HepG2 (cell line): ENCODE measurements around the gene EFL1.
"Not testable (repeated sequence)": the region's sequence is repeated elsewhere in the genome, so short reads cannot be mapped to it uniquely, and the experiment has no call there.

Experiments used
- ARID3A ChIP-seq: IDR thresholded peaks from 2 replicates; pipeline ENCODE4 v1.6.1; 2012; ENCODE audit warnings: low read depth, low read length, improper control_type of control experiment
- BORCS8-MEF2B ChIP-seq: sonication (generic); formaldehyde crosslinking; IDR thresholded peaks from 2 replicates; pipeline ENCODE4 v1.8.0; 2022; ENCODE audit warnings: mild to moderate bottlenecking, missing genetic modification reagents
- CBX1 ChIP-seq: IDR thresholded peaks from one replicate; pipeline ENCODE4 v1.6.1; 2016; ENCODE audit warnings: antibody characterized with exemption, low read depth
- ETS1 ChIP-seq: sonication (generic); formaldehyde crosslinking; IDR thresholded peaks from 2 replicates; pipeline ENCODE4 v1.4.0; 2020; ENCODE audit warnings: missing genetic modification reagents
- FOXC1 ChIP-seq: sonication (generic); formaldehyde crosslinking; IDR thresholded peaks from 2 replicates; pipeline ENCODE4 v1.8.0; 2022; ENCODE audit warnings: mild to moderate bottlenecking, missing genetic modification reagents, borderline replicate concordance
- HDAC6 ChIP-seq: fragments of 200-600 bp; sonication (generic); IDR thresholded peaks from 2 replicates; pipeline ENCODE4 v1.7.0; 2017; ENCODE audit warnings: mild to moderate bottlenecking, antibody characterized with exemption, low read length, low read depth
- JUND ChIP-seq: sonication (generic); formaldehyde crosslinking; IDR thresholded peaks from 2 replicates; pipeline ENCODE4 v1.8.0; 2022; ENCODE audit warnings: mild to moderate bottlenecking, missing genetic modification reagents
- POLR2AphosphoS5 ChIP-seq: IDR thresholded peaks from 2 replicates; pipeline ENCODE4 v1.6.1; 2012; ENCODE audit warnings: low read depth, low read length
- RNF2 ChIP-seq: fragments of 450-650 bp; conservative IDR thresholded peaks from 2 replicates; pipeline ENCODE4 v1.6.1; 2016; ENCODE audit warnings: low read depth
- ZBTB33 ChIP-seq: sonication (generic); formaldehyde crosslinking; IDR thresholded peaks from 2 replicates; pipeline ENCODE4 v1.4.0; 2020; ENCODE audit warnings: missing genetic modification reagents
- TF ChIP-seq, protein P1 (sequence below): sonication (generic); formaldehyde crosslinking; IDR thresholded peaks from 2 replicates; pipeline ENCODE4 v1.5.0; 2020; ENCODE audit warnings: mild to moderate bottlenecking, missing genetic modification reagents, moderate library complexity
- TF ChIP-seq, protein P2 (sequence below): sonication (generic); formaldehyde crosslinking; IDR thresholded peaks from 2 replicates; pipeline ENCODE4 v1.4.0; 2020; ENCODE audit warnings: low read depth, mild to moderate bottlenecking, missing genetic modification reagents

DNA sequence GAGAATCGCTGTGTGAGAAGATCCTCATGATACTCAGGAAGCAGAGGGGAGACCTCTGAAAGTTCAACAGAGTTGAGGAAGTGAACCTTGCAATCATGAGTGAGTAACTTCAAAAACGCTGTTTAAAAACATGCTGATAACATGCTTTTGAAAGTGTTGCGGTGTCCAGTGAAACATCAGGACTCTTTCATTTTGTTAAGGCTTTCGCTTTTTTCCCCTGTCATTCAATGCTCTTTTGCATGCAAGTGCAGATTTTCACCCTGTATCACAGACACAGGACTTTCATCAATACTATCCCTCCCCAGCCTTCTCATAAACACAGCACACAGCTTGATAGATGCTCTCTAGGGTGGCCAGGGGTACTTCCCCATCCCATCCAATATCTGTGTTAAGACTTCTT is 23.9 kb upstream of the EFL1 start:
- not testable (repeated sequence) for TF ChIP-seq POLR2AphosphoS5; FOXC1 (CRISPR knock-in tag); HDAC6; ETS1; RNF2; BORCS8-MEF2B (CRISPR knock-in tag); ARID3A; JUND; ZBTB33 (CRISPR knock-in tag); CBX1
- TF ChIP-seq, protein P1, sequence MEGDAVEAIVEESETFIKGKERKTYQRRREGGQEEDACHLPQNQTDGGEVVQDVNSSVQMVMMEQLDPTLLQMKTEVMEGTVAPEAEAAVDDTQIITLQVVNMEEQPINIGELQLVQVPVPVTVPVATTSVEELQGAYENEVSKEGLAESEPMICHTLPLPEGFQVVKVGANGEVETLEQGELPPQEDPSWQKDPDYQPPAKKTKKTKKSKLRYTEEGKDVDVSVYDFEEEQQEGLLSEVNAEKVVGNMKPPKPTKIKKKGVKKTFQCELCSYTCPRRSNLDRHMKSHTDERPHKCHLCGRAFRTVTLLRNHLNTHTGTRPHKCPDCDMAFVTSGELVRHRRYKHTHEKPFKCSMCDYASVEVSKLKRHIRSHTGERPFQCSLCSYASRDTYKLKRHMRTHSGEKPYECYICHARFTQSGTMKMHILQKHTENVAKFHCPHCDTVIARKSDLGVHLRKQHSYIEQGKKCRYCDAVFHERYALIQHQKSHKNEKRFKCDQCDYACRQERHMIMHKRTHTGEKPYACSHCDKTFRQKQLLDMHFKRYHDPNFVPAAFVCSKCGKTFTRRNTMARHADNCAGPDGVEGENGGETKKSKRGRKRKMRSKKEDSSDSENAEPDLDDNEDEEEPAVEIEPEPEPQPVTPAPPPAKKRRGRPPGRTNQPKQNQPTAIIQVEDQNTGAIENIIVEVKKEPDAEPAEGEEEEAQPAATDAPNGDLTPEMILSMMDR (CRISPR knock-in tag): not testable (repeated sequence)
- TF ChIP-seq, protein P2, sequence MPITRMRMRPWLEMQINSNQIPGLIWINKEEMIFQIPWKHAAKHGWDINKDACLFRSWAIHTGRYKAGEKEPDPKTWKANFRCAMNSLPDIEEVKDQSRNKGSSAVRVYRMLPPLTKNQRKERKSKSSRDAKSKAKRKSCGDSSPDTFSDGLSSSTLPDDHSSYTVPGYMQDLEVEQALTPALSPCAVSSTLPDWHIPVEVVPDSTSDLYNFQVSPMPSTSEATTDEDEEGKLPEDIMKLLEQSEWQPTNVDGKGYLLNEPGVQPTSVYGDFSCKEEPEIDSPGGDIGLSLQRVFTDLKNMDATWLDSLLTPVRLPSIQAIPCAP (CRISPR knock-in tag): not testable (repeated sequence)
